EL (cell line): ENCODE results near the gene MBD3.
A peak's percentile ranks its signal among the peaks of the same experiment; 100 is the strongest.

ENCODE experiments used
- DNase-seq: peaks from one replicate; pipeline ENCODE4 v3.0.0-alpha.2; 2016

MBD3 gene

DNA sequence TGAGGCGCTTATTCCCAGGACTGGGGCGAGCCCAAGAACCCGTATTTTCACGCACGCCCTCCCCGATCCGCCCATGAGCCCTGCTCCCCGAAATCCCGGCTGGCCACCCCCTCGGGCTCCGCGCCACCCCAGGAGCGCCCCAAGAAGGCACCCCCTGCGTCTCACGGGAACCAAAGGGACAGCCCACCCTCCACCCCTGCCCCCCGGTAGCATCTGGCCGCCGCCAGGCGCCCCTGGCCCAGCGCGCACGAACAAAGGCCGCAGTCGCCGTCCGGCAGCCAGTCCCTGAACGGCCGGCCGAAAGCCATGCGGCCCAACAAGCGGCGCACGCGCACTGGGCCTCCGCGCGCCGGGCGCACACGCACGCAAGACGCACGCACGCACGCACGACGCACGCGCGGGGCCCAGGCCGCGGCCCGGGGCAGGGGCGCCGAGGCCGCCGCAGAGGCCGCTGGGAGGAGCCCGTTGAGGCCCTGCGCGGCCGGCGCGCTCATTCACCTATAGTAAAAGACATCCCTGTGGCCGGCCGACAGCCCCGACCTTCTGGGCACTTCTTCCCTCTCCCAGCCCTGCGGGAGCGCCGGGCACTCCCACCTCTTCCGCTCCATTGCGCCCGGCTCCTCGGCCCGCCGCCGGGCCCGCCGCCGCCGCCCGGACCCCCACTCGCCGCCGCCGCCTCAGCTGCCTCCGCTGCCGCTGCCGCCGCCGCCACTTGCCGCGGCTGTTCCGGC is 476 bp downstream of the MBD3 start:
- peak; percentile 90 for DNase-seq

DNA sequence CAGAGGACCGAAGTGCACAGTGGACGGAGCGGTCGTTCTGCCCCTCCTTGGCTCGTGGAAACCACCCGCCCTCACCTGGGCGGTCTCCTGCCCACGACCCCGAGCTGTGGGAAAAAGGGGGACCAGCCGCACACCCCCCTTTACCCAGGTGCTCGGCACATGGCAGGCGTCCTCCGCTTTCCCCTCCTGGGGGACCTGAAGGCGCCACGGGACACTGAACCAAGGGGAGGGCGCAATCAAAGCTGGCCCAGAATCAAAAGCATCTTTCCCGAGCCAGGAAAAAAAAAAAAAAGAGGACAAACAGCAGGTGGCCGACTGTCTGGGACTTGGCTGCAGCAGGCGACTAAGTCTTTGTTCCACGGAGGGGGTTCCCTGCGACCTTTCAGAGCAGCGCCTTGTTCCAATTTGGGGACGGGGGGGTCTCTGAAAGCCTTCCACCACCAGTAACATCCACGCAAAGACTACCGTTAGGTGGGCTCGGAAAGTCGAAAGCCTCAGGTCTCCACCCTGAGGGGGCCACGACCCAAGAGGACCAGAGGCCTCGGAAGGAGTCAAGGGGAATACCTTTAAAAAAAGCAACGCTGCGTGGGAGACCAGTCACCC is 1.1 kb downstream of the MBD3 start:
- DNase-seq, result peak; percentile 22

DNA sequence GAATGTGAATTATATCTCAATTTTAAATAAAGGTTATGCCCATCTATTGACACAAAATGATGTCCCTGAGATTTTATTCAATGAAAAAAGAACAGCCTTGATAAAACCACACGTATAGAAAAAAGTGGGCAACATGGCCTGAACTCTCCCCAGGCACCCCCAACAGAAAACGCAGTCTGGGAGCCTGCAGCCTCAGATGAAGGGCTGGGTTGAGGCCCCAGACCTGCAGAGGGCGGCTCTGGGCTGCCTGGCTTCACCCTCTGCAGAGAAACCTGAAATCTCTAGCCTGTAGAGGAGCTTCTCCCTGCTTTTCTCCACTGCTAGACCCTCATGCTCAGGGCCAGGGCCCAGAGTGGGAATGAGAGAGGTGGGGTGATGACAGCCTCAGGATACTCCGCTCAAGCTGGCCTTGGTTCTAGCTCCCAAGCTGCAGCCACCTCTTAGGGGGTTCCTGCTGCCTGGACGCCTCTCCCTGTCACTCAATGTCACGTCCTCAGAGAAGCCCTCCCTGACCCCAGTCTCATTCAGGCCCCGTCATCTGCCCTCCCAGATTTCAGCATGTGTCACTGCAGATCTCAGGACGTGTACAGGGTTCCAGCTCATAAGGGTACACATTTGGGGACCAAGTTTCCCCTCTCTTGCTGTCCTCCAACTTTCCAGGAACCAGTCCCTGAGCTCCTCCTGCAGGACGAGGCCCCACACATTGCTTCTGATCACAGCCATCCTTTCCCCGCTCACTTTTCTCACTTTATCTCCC is 1.8 kb downstream of the MBD3 start:
- peak; percentile 30 for DNase-seq

DNA sequence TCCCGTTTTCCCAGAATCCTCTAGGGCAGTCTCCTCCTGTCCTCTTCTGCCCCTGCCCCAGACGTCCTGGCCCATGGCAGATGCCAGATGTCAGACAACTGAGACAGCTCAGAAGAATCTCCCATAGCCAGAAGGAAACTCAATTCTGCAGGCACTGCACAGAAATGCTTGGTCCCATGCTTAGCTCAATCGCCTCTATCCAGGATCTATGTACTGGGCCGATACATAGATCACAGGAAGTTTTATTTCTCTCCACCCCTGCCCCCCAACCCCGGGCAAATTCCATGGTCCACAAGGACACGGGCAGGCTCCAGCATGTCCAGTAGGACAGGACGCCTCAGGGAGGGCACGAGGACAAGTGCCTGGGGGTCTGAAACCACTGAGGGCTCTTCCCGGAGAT is 4.8 kb downstream of the MBD3 start:
- no peak for DNase-seq

DNA sequence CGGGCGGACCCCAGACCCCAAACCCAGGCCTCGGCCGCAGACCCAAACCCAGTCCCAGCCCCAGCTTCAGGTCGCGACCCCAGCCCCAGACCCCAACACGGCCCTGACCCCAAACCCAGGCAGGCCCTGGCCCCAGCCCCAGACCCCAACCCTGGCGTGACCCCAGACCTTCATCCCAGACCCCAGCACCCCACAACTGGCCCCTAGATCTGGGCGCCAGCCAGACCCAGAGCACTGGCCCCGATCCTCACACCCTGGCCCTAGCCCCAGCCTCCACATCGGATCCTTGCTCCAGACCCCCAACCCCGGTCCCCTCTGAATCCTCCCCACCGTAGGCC is 7.5 kb downstream of the MBD3 start:
- no peak for DNase-seq

DNA sequence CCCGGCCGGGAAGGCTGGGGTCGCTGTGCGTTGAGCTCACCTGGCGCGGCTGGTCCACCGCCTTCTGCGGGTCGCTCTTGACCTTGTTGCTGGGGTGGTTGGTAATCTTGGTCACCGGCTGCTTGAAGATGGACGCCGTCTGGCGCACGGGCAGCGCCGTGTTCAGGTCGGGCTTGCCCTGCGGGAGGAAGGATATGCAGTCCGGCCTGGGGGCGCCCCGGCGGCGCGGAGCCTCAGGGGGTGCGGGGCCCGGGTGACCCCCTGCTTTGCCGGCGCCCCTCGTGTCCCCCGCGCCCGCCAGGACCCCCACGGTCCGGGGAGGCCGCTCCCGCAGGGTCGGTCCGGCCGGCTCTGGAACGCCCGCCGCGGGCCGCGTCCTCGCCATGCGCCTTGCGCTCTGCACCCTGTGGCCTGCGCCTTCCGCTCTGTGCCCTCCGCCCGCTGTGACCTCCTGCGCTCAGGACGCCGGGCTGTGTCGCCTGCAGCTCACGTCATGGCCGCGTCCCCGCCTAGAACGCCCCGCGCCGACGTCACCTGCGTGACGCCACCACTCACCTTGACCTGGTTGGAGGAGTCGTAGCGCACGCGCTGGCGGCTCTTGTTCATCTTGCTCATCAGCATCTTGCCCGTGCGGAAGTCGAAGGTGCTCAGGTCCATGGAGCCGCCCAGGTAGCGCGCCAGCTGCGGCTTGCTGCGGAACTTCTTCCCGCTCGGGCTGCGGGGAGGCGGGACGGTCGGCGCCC is 8.0 kb downstream of the MBD3 start:
- no peak for DNase-seq

DNA sequence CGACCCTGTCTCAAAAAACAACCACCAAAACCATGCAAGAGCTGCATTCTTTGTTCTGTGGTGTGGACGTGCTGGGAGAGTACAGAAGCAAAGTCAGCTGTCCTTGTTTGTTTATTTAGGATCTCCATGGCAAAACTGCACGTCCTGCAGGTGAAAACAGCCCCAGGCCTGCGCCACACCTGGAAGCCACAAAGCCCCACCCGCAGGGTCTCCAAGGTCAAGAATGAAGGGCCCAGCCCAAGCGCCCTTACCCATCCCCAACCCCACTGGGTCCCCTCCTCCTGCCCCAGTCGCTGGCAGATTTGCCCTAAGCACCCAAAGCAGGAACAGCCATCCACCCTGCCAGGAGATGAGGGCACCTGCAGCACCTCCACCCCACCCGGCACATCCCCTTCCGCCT is 10.5 kb downstream of the MBD3 start:
- no peak for DNase-seq

DNA sequence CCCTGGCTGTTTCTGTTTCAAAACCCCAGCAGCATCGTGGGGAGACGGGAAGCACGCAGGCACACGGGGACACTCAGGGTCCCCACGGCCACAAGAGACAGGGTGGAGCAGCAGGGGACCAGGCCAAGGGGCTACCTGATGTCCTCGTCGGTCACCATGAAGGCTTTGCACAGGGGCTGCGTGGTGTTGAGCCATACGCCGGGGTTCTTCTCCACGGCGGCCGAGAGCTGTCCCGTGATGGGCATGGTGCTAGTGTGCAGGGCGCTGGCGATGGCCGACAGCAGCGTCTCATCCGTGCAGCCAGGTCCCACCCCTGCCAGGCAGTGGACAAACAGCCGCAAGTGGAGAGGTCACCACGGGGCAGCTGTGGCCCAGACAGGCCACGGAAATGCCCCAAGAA is 11.7 kb downstream of the MBD3 start:
- no peak for DNase-seq

DNA sequence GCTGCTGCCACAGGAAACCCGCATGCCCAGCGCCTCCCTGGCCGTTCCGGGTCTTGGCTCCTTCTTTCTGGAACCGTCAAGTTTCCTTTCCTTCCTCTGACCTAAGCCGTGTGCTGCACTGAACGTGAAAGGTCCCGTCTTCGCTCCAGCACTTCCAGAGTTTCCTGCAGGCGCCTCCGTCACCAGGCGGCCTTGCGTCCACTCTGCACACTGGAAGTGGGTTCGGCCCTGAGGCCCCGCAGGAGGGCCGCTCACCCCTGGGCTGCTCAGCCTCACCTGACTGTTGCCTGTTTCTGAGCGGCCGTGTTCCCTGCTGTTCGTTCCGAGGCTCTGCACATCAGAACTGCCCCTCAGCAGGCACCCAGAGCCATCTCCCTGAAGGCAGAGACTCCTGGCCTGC is 12.3 kb downstream of the MBD3 start:
- DNase-seq, result no peak

DNA sequence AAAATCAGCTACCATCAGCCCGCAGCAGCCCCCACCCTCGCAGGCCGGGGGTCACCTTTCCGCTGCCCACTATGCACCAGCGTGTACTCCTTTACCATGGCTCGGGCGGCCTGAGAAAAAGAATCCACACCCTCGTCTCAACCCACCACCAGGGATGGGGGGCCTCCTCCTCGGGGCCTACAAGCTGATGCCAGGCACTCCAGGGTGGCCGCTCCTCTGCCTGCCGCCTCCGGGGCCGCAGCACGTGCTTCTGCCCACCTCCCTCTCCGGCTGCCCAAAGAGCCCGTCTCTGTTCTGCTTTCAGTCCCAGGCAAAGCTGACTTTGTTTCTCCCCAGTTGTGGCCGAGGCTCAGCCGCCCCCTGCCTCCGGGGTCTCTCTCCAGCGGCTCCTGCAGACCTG is 13.4 kb downstream of the MBD3 start:
- DNase-seq, result no peak

DNA sequence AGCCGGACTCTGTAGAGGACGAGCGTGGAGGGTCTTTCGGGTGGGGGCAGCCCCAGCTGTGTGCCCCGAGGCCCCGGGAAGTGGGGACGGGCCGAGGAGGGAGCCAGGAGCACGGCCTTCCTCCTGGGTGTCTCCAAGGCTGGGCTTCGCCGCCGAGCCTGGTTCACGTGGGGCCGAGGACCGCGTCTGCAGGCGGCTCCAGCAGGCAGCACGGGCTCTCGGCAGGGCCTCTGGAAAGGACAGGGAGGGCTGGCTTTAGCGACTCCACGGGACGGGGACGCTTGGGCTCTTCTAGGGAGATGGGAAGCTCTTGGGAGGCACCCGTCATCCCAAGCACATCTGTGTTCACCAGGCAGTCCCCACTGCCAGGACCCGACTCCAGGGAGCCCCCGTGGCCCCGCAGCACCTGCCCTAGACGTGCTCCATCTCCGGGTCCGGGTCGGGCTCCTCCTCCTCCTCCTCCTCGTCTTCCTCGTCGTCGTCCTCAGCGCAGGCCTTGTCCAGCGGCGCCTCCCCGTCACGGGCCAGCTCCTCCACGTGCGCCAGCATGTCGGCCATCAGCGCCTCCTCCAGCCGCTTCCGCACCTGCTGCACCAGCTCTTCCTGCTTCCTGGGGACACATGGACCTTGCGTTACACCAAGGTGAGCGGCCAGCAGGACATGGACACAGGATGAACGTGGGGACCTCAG is 14.6 kb downstream of the MBD3 start:
- DNase-seq, result no peak

DNA sequence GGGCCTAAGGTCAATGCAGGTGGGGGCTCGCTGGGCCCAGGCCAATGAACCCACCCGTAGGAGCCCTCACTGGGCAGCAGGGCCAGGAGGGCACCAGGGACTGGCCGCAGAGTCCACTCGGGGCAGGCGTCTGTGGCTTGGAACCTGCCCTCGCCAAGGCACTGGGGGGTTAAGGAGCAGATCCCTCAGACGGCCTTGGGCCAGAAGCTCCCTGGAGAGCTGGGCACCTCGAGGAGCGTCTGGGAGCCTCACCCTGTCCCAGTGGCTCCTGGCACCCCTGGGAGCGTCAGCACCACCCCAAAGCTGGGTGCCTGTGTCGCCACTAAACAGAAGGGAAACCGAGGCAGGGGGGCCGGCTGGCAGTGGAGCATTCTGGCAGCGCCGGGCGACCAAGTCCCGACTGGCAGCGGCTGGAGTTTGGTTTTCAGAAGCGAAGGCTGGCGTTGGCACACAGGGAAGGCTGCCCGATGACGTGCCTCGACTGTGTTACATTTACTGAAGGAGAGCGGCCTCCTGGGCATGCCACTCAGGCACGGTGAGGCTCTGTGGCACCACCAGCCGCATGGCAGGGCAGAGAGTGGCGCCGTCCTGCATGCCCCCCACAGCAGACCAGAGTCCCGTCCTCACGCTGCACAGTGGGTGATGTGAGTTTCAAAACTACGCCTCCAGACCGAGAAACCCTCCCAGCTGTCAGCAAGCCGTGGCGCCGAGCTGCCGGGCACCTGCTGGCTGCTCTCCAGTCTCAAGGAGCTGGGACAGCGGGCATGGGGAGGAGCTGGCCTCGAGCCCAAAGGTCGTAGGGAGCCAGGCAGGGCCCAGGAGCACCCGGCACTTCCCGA is 15.4 kb downstream of the MBD3 start:
- no peak for DNase-seq

DNA sequence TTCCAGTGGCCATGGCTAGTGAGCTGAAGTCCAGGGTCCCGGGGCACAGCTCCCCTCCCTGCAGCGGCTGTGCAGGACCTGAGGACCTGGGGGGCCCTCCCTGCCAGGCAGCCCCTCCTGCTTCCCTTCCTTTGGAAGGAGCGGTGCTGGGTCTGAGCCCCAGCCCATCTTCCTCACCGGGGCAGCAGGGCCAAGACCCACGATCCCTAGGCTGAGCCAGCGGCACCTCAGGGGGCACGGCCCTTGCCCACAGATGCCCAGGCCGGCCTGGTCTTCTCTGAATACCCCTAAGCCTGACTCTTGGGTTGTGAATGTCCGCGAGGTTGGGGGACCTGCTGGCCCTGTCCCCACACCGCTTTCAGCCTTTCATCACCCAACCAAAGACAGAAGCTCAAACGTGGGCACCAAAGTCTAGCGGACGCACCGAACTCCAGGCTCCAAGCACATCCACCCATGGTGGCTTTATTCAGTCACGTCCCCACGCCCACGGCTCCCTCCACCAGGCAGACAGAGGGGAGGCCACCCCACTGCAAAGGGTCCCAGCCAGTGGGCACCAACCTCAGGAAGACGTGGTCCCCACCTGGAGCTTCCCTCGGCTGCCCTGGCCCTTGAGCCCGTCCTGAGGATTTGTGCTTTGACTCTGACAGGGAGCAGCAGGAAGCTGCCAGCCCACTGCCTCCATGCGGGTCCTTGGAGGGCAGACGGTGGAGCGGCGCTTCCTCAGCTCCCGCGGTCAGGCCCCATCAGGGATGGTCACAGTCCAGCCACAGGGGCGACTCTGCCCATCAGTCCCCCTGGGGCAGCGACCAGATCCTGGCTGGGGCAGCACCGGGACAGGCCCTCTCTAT is 16.2 kb downstream of the MBD3 start:
- DNase-seq, result no peak

DNA sequence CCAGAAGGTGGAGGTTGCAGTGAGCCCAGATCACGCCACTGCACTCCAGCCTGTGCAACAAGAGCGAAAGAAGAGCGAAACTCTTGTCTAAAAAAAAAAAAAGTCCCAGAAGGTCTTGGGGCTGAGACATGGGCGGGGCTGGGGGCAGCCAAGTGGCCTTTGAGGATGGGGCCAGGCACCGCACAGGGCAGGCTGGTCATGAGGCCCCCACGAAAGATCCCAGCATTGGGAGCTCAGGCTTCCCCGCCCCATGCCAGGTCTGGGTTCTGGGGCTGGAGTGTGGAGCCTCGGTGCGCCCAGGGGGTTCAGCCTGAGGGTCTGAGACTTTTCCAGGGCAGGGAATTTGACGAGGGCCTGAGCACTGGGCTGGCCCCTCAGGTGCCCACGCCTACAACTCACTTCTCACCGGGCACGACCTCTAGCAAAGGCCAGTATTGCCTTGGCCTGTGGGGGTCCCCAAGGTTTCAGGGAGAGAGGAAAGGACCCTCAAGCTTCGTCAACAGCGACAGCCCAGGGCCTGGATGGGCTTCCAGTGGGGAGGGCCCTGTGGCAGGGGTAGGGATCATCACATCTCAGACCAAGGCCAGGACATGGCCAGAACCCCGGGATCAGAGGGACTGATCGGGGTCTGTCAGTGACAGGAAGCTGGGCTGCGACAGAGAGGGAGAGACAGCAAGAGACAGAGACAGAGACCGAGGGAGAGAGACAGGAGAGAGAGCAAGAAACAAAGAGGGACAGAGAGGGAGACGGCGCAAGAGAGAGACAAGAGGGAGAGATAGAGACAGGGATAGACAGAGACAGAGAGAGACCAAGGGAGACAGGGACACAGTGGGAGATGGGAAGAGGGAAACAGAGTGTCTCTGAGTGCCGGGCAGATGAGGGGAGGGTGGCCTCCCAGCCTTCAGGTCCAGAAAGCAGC is 17.1 kb downstream of the MBD3 start:
- no peak for DNase-seq

DNA sequence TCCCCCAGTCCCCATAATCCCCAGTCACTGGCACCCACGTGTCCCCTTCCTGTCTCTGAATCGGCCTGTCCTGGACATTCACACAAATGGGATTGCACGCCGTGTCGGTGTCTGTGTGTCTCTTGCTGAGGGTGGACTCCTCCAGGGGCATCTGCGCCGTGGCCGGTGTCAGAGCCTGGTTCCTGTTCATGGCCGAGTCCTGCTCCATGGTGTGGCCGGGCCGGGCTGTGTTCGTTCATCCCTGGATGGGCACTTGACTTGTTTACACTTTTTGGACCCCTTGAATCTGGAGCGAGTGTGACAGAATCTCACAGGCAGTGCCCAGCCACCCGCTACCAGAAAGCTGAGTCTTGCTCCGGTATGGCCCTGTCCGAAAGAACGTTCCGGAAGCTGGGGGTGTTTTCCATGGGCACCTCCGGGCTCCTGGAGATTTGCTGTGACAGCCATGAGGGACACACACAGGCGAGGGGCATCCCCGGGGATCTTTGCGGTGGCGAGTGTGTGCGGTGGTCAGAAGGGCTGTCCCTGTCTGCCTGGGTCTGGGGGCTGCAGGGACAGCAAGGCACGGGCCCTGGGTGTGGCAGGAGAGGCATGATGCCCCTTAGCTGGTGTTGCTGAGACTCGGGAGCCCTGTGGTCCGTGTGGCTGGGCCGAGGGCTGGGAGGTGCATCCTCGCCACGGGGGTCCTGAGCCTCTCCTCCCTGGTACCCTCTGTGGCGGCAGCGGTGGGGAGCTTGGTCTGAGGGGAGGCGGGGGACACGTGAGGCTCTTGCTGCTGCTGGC is 18.1 kb downstream of the MBD3 start:
- no peak for DNase-seq

DNA sequence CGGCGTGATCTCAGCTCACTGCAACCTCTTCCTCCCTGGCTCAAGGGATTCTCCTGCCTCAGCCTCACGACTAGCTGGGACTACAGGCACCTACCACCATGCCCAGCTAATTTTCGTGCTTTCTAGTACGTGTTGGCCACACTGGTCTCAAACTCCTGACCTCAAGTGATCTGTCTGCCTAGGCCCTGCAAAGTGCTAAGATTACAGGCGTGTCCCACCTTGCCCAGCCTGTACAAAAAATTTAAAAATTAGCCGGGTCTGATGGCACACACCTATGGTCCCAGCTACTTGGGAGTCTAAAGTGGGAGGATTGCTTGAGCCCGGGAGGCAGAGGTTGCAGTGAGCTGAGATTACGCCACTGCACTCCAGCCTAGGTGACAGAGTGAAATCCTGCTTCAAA is 19.9 kb downstream of the MBD3 start:
- DNase-seq, result no peak

DNA sequence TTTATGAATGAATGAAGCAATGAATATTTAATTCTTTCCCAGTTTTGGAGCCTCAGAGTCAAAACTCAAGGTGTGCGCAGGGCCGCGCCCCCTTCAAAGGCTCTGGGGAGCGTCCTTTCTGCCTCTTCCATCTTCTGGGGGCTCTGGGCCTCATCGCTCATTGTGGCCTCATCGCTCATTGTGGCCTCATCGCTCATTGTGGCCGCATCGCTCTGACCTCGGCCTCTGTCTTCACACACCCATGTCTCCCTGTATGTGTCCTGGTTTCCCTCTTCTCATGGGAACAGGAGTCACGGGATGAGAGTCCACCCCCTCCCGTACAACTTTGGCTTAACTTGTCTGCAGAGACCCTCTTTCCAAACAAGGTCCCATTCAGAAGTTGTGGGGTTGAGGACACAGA is 21.3 kb downstream of the MBD3 start:
- no peak for DNase-seq

DNA sequence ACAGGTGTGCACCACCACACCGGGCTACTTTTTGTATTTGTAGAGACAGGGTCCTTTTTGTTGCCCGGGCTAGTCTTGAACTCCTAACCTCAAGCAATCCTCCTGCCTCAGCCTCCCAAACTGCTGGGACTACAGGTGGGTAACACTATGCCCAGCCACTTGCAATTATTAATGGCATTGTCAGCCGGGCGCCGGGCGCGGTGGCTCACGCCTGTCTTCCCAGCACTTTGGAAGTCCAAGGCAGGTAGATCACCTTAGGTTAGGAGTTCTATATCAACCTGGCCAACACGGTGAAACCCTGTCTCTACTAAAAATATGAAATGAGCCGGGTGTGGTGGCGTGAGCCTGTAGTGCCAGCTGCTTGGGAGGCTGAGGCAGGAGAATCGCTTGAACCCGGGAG is 21.8 kb downstream of the MBD3 start:
- no peak for DNase-seq

DNA sequence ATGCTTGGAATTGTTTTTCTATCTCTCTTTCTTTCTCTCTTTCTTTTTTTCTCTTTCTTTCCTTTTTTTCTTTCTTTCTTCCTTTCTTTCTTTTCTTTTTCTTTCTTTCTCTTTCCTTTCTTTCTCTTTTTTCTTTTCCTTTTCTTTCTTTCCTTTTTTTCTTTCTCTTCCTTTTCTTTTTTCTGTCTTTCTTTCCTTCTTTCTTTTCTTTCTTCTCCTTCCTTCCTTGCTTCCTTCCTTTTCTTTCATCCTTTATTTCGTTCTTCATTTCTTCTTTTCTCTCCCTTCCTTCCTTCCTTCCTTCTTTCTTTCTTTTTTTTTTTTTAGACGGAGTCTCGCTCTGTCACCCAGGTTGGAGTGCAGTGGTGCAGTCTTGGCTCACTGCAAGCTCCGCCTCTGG is 22.7 kb downstream of the MBD3 start:
- DNase-seq, result no peak
